H9 (cell line): Measurements from ENCODE around the gene MAP3K10. TPM values are rescaled to one million over a fixed set of nuclear protein-coding genes. Genes with fewer than 3 reads are reported as not detected.

Experiments used
- DNase-seq: peaks from one replicate; pipeline ENCODE4 v3.0.0-alpha.2; 2017
- H2AFZ ChIP-seq: one replicate; pipeline ENCODE4 v1.6.1; 2013; ENCODE audit warnings: mild to moderate bottlenecking, low read length, control low read depth, moderate library complexity
- H2AK5ac ChIP-seq: 2 replicates; pipeline ENCODE4 v1.6.1; 2013; ENCODE audit warnings: low read length, control low read depth, mixed read lengths; ENCODE audit not compliant: insufficient read length
- H2BK120ac ChIP-seq: one replicate; pipeline ENCODE4 v1.6.1; 2013; ENCODE audit warnings: low read depth, mild to moderate bottlenecking, low read length, control low read depth, inconsistent platforms; ENCODE audit not compliant: poor library complexity, severe bottlenecking
- H2BK12ac ChIP-seq: 2 replicates; pipeline ENCODE4 v1.6.1; 2013; ENCODE audit warnings: low read length, control low read depth, mixed read lengths, low read depth; ENCODE audit not compliant: insufficient read length
- H2BK15ac ChIP-seq: 2 replicates; pipeline ENCODE4 v1.6.1; 2013; ENCODE audit warnings: low read depth, low read length, control low read depth
- H2BK20ac ChIP-seq: one replicate; pipeline ENCODE4 v1.6.1; 2013; ENCODE audit warnings: low read depth, mild to moderate bottlenecking, low read length, control low read depth, inconsistent platforms; ENCODE audit not compliant: poor library complexity, severe bottlenecking
- H2BK5ac ChIP-seq: 2 replicates; pipeline ENCODE4 v1.6.1; 2013; ENCODE audit warnings: low read length, control low read depth, mixed read lengths; ENCODE audit not compliant: insufficient read length
- H3K14ac ChIP-seq: 2 replicates; pipeline ENCODE4 v1.6.1; 2013; ENCODE audit warnings: low read length, control low read depth; ENCODE audit not compliant: insufficient read depth
- H3K18ac ChIP-seq: 2 replicates; pipeline ENCODE4 v1.6.1; 2013; ENCODE audit warnings: low read depth, mild to moderate bottlenecking, mixed read lengths, low read length, control low read depth; ENCODE audit not compliant: insufficient read length
- H3K23ac ChIP-seq: 2 replicates; pipeline ENCODE4 v1.6.1; 2013; ENCODE audit warnings: low read length, control low read depth, mixed read lengths, low read depth; ENCODE audit not compliant: insufficient read length
- H3K23me2 ChIP-seq: 2 replicates; pipeline ENCODE4 v1.6.1; 2013; ENCODE audit warnings: low read depth, mild to moderate bottlenecking, mixed read lengths, low read length, control low read depth; ENCODE audit not compliant: insufficient read length, poor library complexity, severe bottlenecking
- H3K27ac ChIP-seq: 2 replicates; pipeline ENCODE4 v1.5.1; 2013; ENCODE audit warnings: low read length, control low read depth, mixed read lengths, low read depth; ENCODE audit not compliant: insufficient read length
- H3K27me3 ChIP-seq: 2 replicates; pipeline ENCODE4 v1.6.1; 2013; ENCODE audit warnings: low read length, control low read depth, inconsistent platforms; ENCODE audit not compliant: insufficient read depth
- H3K4ac ChIP-seq: 2 replicates; pipeline ENCODE4 v1.6.1; 2013; ENCODE audit warnings: low read depth, mild to moderate bottlenecking, control low read depth, inconsistent platforms, low read length, moderate library complexity
- H3K4me1 ChIP-seq: 2 replicates; pipeline ENCODE4 v1.6.1; 2013; ENCODE audit warnings: low read length, control low read depth, inconsistent platforms; ENCODE audit not compliant: insufficient read depth
- H3K4me2 ChIP-seq: 2 replicates; pipeline ENCODE4 v1.6.1; 2013; ENCODE audit warnings: low read length, control low read depth, mixed read lengths; ENCODE audit not compliant: insufficient read length, insufficient read depth
- H3K56ac ChIP-seq: 2 replicates; pipeline ENCODE4 v1.6.1; 2013; ENCODE audit warnings: low read depth, mild to moderate bottlenecking, mixed read lengths, low read length, control low read depth; ENCODE audit not compliant: insufficient read length
- H3K79me1 ChIP-seq: 2 replicates; pipeline ENCODE4 v1.6.1; 2013; ENCODE audit warnings: low read depth, mild to moderate bottlenecking, moderate library complexity, low read length, control low read depth, inconsistent platforms; ENCODE audit not compliant: insufficient read depth, poor library complexity, severe bottlenecking
- H3K79me2 ChIP-seq: 2 replicates; pipeline ENCODE4 v1.6.1; 2013; ENCODE audit warnings: low read length, control low read depth, inconsistent platforms; ENCODE audit not compliant: insufficient read depth
- H3K9ac ChIP-seq: 2 replicates; pipeline ENCODE4 v1.6.1; 2013; ENCODE audit warnings: low read length, control low read depth, mixed read lengths; ENCODE audit not compliant: insufficient read length; ENCODE audit errors: extremely low read depth
- H3K9me3 ChIP-seq: one replicate; pipeline ENCODE4 v1.6.1; 2013; ENCODE audit warnings: low read depth, low read length, inconsistent platforms; ENCODE audit not compliant: control insufficient read depth
- H3T11ph ChIP-seq: one replicate; pipeline ENCODE4 v1.6.1; 2013; ENCODE audit warnings: mild to moderate bottlenecking, low read length, control low read depth, inconsistent platforms
- H4K20me1 ChIP-seq: one replicate; pipeline ENCODE4 v1.6.1; 2013; ENCODE audit not compliant: control insufficient read depth, insufficient read length, insufficient read depth
- H4K5ac ChIP-seq: 2 replicates; pipeline ENCODE4 v1.6.1; 2013; ENCODE audit warnings: low read depth, mild to moderate bottlenecking, mixed read lengths, low read length, control low read depth; ENCODE audit not compliant: insufficient read length
- H4K8ac ChIP-seq: replicated peaks from 2 replicates; pipeline ENCODE4 v1.6.1; 2013; ENCODE audit warnings: low read length, control low read depth, mixed read lengths, low read depth; ENCODE audit not compliant: insufficient read length
- H4K91ac ChIP-seq: 2 replicates; pipeline ENCODE4 v1.6.1; 2013; ENCODE audit warnings: low read depth, mild to moderate bottlenecking, moderate library complexity, mixed read lengths, low read length, control low read depth; ENCODE audit not compliant: insufficient read length
- H3K27ac Mint-ChIP-seq, 3 experiments: 2 replicates in 2 of 3; 3 replicates in 1 of 3; pipeline ENCODE4 v1.8.0; 2020 to 2021; ENCODE audit warnings: mixed read lengths in 3 of 3, mild to moderate bottlenecking in 1 of 3, moderate library complexity in 1 of 3
- H3K27me3 Mint-ChIP-seq: 2 replicates; pipeline ENCODE4 v1.8.0; 2021; ENCODE audit warnings: low read depth, mild to moderate bottlenecking, moderate library complexity, mixed read lengths
- H3K36me3 Mint-ChIP-seq, 3 experiments: 2 replicates in 2 of 3; 3 replicates in 1 of 3; pipeline ENCODE4 v1.8.0; 2020 to 2021; ENCODE audit warnings: low read depth in 3 of 3, mixed read lengths in 3 of 3; ENCODE audit not compliant: insufficient read depth in 1 of 3
- H3K4me1 Mint-ChIP-seq, 2 experiments: 2 replicates each; pipeline ENCODE4 v1.8.0; 2020; ENCODE audit warnings: mixed read lengths in 2 of 2
- H3K4me3 Mint-ChIP-seq, 2 experiments: 2 replicates in 1 of 2; 3 replicates in 1 of 2; pipeline ENCODE4 v1.8.0; 2020 to 2021; ENCODE audit warnings: mild to moderate bottlenecking in 2 of 2, mixed read lengths in 2 of 2, moderate library complexity in 1 of 2
- H3K9me3 Mint-ChIP-seq, 2 experiments: 2 replicates in 1 of 2; 3 replicates in 1 of 2; pipeline ENCODE4 v1.8.0; 2020; ENCODE audit warnings: mild to moderate bottlenecking in 2 of 2, mixed read lengths in 2 of 2, moderate library complexity in 1 of 2
- CTCF ChIP-seq: fragments of 200-600 bp; sonication (generic); conservative IDR thresholded peaks from 3 replicates; pipeline ENCODE4 v1.8.0; 2021; ENCODE audit warnings: antibody characterized with exemption, mild to moderate bottlenecking
- WGBS: extraction: QIAGEN DNeasy Blood & Tissue Kit; methylation state at CpG from one replicate; pipeline ENCODE4 v1.1.7; 2013; ENCODE audit warnings: missing lambda C conversion rate, low lambda C conversion rate, mixed read lengths; ENCODE audit not compliant: insufficient read length; ENCODE audit errors: extremely low coverage; 5-methylcytosine and 5-hydroxymethylcytosine counted together
- total RNA-seq: library from RNA; stranded (reverse); gene quantifications from 2 replicates; pipeline ENCODE4 v1.2.1, GENCODE V29; 2021

Gene MAP3K10
- total RNA-seq, 1 experiment from 2014 or later: 19.0 TPM

GRCh38 chr19:40191836-40192646, 815 bp downstream of the MAP3K10 start:
- no peaks in the 10 kb centered on the region for H3K79me2 ChIP-seq
- H3K18ac ChIP-seq: no peak overlapping the region
- H3K4me3 Mint-ChIP-seq: peak overlapping the region; percentile 56 to 72
- no peak overlapping the region for H4K91ac ChIP-seq
- no peak overlapping the region for H2BK20ac ChIP-seq
- no peaks in the 10 kb centered on the region for H3K9me3 ChIP-seq
- H3K36me3 Mint-ChIP-seq: no peaks in the 10 kb centered on the region; a peak in 1 of 7 replicates
- H3K4ac ChIP-seq: no peak overlapping the region
- H3K27me3 ChIP-seq: no peaks in the 10 kb centered on the region; the same call in 1 of the 2 replicates
- peaks cover 6% of the 10 kb centered on the region for H3K27me3 Mint-ChIP-seq
- H4K8ac ChIP-seq: no peak overlapping the region
- H3K27ac ChIP-seq: no peak overlapping the region
- no peaks in the 10 kb centered on the region for H3K9me3 Mint-ChIP-seq
- peaks cover 9% of the 10 kb centered on the region for H3K23me2 ChIP-seq
- no peak overlapping the region for H2BK5ac ChIP-seq
- H2AK5ac ChIP-seq: no peak overlapping the region
- H2BK15ac ChIP-seq: no peak overlapping the region
- TF ChIP-seq CTCF: peak; percentile 48; the same call in 2 of the 3 replicates
- H3K4me2 ChIP-seq: peak overlapping the region; percentile 13
- H2BK12ac ChIP-seq: no peak overlapping the region
- no peak overlapping the region for H3K23ac ChIP-seq
- no peak overlapping the region for H2BK120ac ChIP-seq
- no peak overlapping the region for H3K27ac Mint-ChIP-seq
- DNase-seq: peak; percentile 77
- no CpG with 5 or more reads among the region's 62 CpGs for WGBS
- no peak overlapping the region for H3T11ph ChIP-seq
- H3K79me1 ChIP-seq: no peaks in the 10 kb centered on the region
- H3K14ac ChIP-seq: peak overlapping the region; percentile 12; the same call in 1 of the 2 replicates
- peaks cover 4% of the 10 kb centered on the region; the same call in 1 of the 2 replicates for H3K4me1 ChIP-seq
- no peaks in the 10 kb centered on the region for H4K20me1 ChIP-seq
- H3K56ac ChIP-seq: no peak overlapping the region
- no peak overlapping the region for H4K5ac ChIP-seq
- peaks cover 9 to 22% of the 10 kb centered on the region in 2 experiments for H3K4me1 Mint-ChIP-seq
- no peak overlapping the region for H3K9ac ChIP-seq
- H2AFZ ChIP-seq: no peak overlapping the region
